ENCODE data around the gene GRM7.

The GRM7 gene

GRCh38 chr3:7307410-7307809 is 446.5 kb downstream of the GRM7 start:
- no peak for DNase-seq (ENCODE audit: low read depth)

DNA sequence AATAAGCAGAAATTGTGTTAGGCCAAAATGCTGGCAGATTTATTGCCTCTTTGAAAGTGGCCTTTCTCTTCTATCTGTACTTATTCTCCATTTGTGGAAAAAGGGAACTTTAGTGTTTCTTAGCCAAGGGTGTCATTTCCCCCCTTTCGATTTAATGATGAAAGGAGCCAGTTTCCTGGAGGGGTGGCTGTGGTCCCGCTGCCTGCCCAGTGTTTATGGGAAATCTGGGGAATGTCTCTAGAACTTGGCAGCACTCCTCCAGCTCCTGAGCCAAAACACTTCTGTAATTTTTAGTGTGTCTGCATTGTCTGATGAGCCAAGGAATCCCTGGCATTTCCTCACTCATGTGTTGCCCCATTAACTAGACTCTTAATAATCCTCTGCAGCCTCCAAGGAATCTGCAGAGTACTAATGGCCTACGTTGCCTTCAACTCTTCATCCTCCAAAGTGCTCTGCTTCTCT is 448.8 kb downstream of the GRM7 start:
- no peak for DNase-seq (ENCODE audit: low read depth)

- no peak for DNase-seq (ENCODE audit: low read depth)
Observed at GRCh38 chr3:7315037-7315436, 454.1 kb downstream of the GRM7 start.

DNA sequence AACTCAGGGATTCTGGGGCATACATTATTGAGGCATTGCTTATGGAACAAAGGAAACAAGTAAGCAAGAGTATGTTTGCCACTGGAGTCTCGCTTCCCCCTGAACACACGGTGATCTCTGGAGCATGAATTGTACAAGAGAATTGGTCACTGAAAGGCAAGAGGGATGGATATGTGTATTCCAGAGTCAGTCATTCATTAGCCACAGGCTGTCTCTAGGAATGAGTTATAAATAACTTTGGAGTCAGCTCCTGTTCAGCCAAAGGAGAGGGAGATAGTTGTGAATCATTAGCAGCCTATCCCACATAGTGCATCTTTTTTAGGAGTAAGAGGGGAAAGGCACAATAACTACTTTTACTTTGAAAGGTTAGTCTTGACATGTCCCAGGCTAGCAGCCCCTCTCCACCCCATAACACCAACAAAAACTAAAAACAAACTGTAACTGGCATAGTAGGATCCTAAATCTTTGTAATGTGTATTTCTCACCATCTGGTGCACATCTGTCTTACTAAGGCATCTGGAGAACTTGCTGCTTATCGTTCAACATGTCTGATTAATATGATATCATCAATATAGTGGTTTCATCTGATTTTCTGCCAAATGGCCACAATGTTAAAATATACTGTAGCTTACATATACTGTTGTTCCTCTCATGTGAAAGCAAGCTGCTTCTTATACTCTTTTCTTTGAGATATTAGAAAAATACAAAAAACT is 462.2 kb downstream of the GRM7 start:
- no peak for DNase-seq (ENCODE audit: low read depth)

- no peak for DNase-seq (ENCODE audit: low read depth)
Observed at GRCh38 chr3:7328339-7328738, 467.4 kb downstream of the GRM7 start.

GRCh38 chr3:7332696-7333095 is 471.8 kb downstream of the GRM7 start:
- DNase-seq (ENCODE audit: low read depth), result no peak

GRCh38 chr3:7333125-7333524 is 472.2 kb downstream of the GRM7 start:
- no peak for DNase-seq (ENCODE audit: low read depth)

- no peak for DNase-seq (ENCODE audit: low read depth)
Observed at GRCh38 chr3:7340795-7341194, 479.9 kb downstream of the GRM7 start.

DNA sequence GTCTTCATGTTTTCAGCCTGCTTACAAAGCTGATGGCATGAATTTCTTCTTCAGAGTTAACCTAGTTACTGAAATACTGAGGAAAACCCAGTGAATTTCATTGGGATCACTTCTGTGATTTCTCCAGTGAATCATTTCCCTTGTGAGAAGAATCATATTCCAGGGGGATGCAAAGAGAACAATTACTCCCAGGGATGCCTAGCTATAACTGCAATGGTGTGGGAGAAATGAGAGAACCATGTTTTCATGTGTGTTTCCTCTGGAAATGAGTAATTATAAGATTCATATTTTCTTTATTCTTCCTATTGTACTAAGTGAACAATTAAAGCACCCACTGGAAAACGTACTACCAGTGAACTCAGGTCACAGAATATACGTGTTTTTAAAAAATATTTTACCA is 485.4 kb downstream of the GRM7 start:
- DNase-seq (ENCODE audit: low read depth), result no peak

GRCh38 chr3:7357101-7357500 is 496.2 kb downstream of the GRM7 start:
- no peak for DNase-seq (ENCODE audit: low read depth)

DNA sequence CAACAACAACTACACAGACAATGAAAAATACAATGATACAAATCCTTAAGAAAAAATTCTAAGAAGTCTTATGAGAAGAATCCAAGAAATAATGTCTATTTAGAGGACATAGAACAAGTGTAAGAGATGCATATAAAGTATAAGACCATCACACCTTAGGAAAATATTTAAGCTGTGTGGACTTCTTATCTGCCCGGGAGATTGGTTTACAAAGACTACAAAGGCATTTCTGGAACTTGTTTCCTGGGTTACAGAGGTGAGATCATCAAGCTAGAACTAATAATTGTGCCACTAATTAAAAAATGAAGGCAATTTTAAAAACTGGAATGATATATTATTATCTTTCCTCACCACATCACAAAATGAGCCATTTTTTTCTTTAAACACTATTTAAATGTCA is 507.1 kb downstream of the GRM7 start:
- DNase-seq (ENCODE audit: low read depth), result no peak

- DNase-seq (ENCODE audit: low read depth), result no peak
Observed at GRCh38 chr3:7368597-7368996, 507.7 kb downstream of the GRM7 start.

- DNase-seq (ENCODE audit: low read depth), result no peak
Observed at GRCh38 chr3:7371693-7372572, 511.0 kb downstream of the GRM7 start.

GRCh38 chr3:7377103-7377502 is 516.2 kb downstream of the GRM7 start:
- no peak for DNase-seq (ENCODE audit: low read depth)

- DNase-seq (ENCODE audit: low read depth), result no peak
Observed at GRCh38 chr3:7381741-7382140, 520.8 kb downstream of the GRM7 start.

GRCh38 chr3:7382293-7383010 is 521.5 kb downstream of the GRM7 start:
- no peak for DNase-seq (ENCODE audit: low read depth)

- DNase-seq (ENCODE audit: low read depth), result no peak
Observed at GRCh38 chr3:7385635-7386034, 524.7 kb downstream of the GRM7 start.

GRCh38 chr3:7388026-7388425 is 527.1 kb downstream of the GRM7 start:
- DNase-seq (ENCODE audit: low read depth), result no peak

DNA sequence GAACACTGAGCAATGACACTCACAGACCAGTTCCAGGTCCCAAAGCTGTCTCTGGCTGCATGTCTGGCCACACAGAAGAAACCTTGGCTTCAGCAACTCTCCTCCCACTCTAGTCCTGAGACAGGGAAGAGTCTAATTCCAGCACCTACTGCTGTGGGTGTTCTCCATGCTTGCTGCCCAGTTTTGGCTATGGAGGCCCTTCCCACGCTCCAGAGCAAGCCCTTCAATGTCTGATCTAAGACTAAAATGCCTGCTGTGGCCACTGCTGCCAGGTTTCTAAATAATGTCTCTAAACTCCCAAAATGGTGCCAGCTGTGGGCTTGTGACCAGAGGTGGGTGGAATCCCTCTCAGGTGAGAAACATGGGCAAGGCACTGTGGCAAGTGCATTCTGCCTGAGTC is 531.3 kb downstream of the GRM7 start:
- DNase-seq (ENCODE audit: low read depth), result no peak

GRCh38 chr3:7393944-7394605 is 533.2 kb downstream of the GRM7 start:
- no peak for DNase-seq (ENCODE audit: low read depth)

DNA sequence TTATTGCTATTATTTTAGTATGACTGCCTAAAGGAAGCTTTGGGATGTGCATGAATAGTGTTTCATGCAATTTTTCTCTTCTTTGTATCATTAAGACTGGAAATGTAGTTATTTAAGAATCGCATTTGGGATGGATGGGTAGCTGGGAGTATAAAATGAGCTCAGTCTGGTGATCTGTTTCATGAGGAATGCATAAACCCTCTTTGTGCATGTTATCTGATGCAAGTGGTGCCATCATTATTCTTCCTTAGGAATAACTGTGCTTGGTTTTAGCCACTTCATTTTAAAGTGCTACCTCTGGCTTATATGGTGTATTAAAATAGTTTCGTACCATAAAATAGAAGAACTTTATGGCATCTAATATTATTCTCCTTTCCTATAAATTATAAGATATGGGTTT is 535.6 kb downstream of the GRM7 start:
- no peak for DNase-seq (ENCODE audit: low read depth)

- DNase-seq (ENCODE audit: low read depth), result no peak
Observed at GRCh38 chr3:7397097-7397496, 536.2 kb downstream of the GRM7 start.
